GM18508 (cell line): ENCODE data around the gene CNGB1.
"Not testable (repeated sequence)": the region's sequence is repeated elsewhere in the genome, so short reads cannot be mapped to it uniquely, and the experiment has no call there.

Source experiments
- ATAC-seq: cut with Tn5 transposase; IDR thresholded peaks from one replicate; pipeline ENCODE4 v1.9.1; 2021; ENCODE audit warnings: moderate number of reproducible peaks; ENCODE audit not compliant: insufficient read depth, unreplicated experiment

Gene CNGB1

GRCh38 chr16:57914244-57915173 is 56.4 kb downstream of the CNGB1 start:
- ATAC-seq = no peak

GRCh38 chr16:57912529-57913260 is 58.2 kb downstream of the CNGB1 start:
- no peak for ATAC-seq

GRCh38 chr16:57911743-57912142 is 59.2 kb downstream of the CNGB1 start:
- ATAC-seq = no peak

GRCh38 chr16:57910696-57911095 is 60.2 kb downstream of the CNGB1 start:
- no peak for ATAC-seq

- no peak for ATAC-seq
Observed at GRCh38 chr16:57908409-57908987, 62.4 kb downstream of the CNGB1 start.

- peak; percentile 50 for ATAC-seq
Observed at GRCh38 chr16:57906382-57907316, 64.3 kb downstream of the CNGB1 start.

- ATAC-seq = no peak
Observed at GRCh38 chr16:57904101-57904500, 66.8 kb downstream of the CNGB1 start.

- ATAC-seq = no peak
Observed at GRCh38 chr16:57903656-57904055, 67.3 kb downstream of the CNGB1 start.

- no peak for ATAC-seq
Observed at GRCh38 chr16:57901480-57902069, 69.4 kb downstream of the CNGB1 start.

- no peak for ATAC-seq
Observed at GRCh38 chr16:57900796-57901479, 70.0 kb downstream of the CNGB1 start.

GRCh38 chr16:57899771-57900661 is 70.9 kb downstream of the CNGB1 start:
- ATAC-seq = no peak

GRCh38 chr16:57898961-57899360 is 72.0 kb downstream of the CNGB1 start:
- no peak for ATAC-seq

GRCh38 chr16:57897996-57898395 is 72.9 kb downstream of the CNGB1 start:
- ATAC-seq = no peak

GRCh38 chr16:57897053-57897784 is 73.7 kb downstream of the CNGB1 start:
- no peak for ATAC-seq

GRCh38 chr16:57895081-57895547 is 75.8 kb downstream of the CNGB1 start:
- ATAC-seq = not testable (repeated sequence)

- no peak for ATAC-seq
Observed at GRCh38 chr16:57894390-57895080, 76.4 kb downstream of the CNGB1 start.
